Astrocyte (in vitro differentiated cells and primary cell): ENCODE results near the gene RTN4RL2.

ENCODE experiments used
- CTCF ChIP-seq: IDR thresholded peaks from 2 replicates; pipeline ENCODE4 v1.5.1; 2011; ENCODE audit warnings: low read depth, mild to moderate bottlenecking, inconsistent platforms, low read length, moderate library complexity; ENCODE audit not compliant: insufficient read depth
- EZH2 ChIP-seq: IDR thresholded peaks from 2 replicates; pipeline ENCODE4 v1.6.1; 2012; ENCODE audit warnings: mild to moderate bottlenecking, low read length, inconsistent platforms; ENCODE audit not compliant: insufficient read depth

GRCh38 chr11:57499983-57500461 is 39.7 kb downstream of the RTN4RL2 start:
- no peak for TF ChIP-seq EZH2
- no peak for TF ChIP-seq CTCF
